HG02798 (cell line): ENCODE data around the gene CRPPA.
"Not testable (repeated sequence)": the region's sequence is repeated elsewhere in the genome, so short reads cannot be mapped to it uniquely, and the experiment has no call there.

Experiments
- ATAC-seq: cut with Tn5 transposase; IDR thresholded peaks from one replicate; pipeline ENCODE4 v1.9.1; 2021; ENCODE audit warnings: mild to moderate bottlenecking; ENCODE audit not compliant: unreplicated experiment, poor library complexity

The CRPPA gene

DNA sequence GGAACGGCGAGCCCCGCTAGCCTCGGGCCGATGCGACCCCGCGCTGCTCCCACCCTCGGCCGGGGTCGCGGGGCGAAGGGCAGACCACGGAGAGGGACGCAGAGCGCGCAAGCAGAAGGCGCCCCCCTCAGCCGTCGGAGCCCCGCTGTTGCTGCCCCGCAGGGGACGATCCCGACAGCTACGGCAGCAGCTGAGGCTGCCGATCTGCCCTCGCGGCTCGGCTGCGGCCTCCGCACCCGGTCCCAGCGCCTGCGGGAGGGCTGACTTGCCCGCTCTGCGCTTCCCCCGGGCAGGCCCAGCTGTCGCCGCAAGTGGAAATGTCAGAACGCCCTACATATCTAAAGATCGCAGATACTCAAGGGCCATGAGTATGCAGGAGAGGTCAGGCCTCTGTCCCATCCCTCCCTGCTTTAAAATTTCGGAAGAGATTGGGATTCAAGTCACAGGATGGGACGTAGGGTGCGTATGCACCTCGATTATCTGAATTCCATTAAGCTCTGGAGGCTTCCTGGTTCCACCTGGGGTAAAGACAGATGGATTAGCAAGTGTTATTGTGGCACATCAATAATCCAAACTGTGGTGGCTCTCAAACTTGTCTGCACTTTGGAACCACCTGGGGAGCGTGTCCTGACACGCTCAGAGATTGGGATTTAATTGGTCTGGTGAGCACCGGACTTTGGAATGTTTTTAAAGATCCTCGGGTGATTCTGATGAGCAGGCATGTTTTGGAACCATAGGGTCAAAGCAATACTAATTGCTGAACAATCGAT, at the start of gene CRPPA:
CRPPA (minus strand) TSS at position 206 of the 770 bp plus-strand sequence. CDS start 216 bp downstream, outside the sequence.
- peak; percentile 35 for ATAC-seq

DNA sequence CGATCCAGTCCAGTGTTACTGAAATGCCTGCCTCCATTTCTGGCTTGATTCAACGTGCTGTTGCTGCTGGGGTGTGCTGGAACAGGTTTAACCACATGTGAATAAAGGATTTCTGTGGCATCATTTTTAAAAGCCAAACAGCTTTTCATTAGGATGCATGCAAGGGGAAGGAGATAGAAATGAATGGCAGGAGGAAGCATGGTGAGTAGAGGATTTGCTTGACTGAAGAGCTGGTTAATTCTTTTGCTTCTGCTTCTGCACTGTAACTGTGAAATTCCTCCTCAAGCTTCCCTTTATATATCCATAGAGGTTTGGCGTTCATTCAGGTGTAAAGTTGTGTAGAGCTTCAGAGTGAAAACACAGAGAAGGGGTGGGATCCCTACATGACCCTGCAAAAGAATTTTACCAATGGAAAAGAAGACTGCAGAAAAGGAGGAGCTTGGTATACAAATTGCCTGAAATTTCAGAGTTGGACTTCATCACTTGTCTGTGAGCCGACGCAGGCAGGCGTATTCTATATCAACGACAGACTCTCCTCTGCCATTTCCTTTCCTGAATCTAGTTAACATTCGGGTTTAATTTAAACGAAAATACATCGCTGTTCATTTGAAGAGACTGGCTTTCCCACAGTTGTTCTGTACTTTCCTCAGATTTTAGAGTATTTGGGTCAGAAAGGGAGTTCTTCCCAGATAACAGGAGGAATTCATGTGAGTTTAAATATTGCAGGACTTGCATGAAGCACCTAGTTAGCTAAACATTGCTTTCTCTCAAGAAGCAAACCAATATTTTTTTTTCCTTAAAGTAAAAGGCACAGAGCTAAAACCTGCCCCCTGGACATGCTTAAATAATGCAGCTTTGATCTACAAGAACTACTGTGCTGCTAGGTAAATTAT, 44.4 kb upstream of the CRPPA start, which contains the start of gene SOSTDC1:
SOSTDC1 (minus strand) TSS at position 270 of the 893 bp plus-strand sequence; CDS start at position 200, 70 bp downstream.
- no peak for ATAC-seq

GRCh38 chr7:16463949-16464715, 42.8 kb upstream of the CRPPA start:
- ATAC-seq: no peak

- no peak for ATAC-seq
Measured at GRCh38 chr7:16463520-16463919, 42.2 kb upstream of the CRPPA start.

- no peak for ATAC-seq
Measured at GRCh38 chr7:16462431-16462889, 41.1 kb upstream of the CRPPA start.

- no peak for ATAC-seq
Measured at GRCh38 chr7:16460789-16461493, 39.6 kb upstream of the CRPPA start.

DNA sequence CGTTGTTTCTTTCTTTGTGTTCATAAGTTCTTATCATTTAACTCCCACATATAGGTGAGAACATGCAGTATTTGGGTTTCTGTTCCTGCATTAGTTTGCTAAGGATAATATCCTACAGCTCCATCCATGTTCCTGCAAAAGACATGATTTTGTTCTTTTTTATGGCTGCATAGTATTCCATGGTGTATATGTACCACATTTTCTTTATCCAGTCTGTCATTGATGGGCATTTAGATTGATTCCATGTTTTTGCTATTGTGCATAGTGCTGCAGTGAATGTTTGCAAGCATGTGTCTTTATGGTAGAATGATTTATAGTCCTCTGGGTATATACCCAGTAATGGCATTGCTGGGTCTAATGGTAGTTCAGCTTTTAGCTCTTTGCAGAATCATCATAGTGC, 35.0 kb upstream of the CRPPA start:
- not testable (repeated sequence) for ATAC-seq

GRCh38 chr7:16455591-16455990, 34.3 kb upstream of the CRPPA start:
- no peak for ATAC-seq

GRCh38 chr7:16450366-16450765, 29.0 kb upstream of the CRPPA start:
- ATAC-seq: no peak

DNA sequence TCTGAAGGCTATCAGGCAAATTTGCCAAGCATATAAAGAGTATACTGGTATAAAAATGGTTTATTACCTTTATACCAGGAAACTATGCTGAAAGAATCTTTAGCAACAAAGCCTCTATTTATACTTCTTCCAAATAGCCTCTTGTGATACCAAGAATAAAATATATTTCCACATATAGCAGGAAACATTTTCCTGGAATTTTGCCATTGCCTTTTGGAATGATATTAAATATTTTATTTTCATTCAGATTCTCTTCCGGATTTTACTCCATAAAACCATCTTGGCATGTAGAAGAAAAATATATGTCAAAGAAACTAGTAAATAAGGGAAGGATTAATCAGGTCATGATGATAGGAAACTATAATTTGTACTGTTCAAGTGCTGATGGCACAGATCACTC, 26.5 kb upstream of the CRPPA start:
- no peak for ATAC-seq

DNA sequence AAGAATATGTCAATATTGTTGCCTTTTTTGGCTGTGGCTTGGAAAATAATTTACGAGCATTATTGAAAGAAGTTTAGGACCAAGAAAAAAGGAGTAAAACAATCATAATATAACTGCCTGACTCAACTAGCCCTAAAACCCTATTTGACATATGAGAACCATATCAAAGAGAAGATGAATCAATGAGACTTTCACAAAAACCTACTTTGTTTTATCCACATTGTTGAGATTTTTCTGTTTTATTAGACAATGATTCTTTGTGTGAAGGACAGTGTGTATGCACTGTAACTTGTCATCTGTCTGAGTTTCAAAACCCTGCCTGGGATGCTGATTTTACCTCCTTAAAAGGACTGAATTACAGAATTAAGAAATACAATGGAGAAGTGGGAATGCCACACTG, 25.2 kb upstream of the CRPPA start:
- no peak for ATAC-seq

DNA sequence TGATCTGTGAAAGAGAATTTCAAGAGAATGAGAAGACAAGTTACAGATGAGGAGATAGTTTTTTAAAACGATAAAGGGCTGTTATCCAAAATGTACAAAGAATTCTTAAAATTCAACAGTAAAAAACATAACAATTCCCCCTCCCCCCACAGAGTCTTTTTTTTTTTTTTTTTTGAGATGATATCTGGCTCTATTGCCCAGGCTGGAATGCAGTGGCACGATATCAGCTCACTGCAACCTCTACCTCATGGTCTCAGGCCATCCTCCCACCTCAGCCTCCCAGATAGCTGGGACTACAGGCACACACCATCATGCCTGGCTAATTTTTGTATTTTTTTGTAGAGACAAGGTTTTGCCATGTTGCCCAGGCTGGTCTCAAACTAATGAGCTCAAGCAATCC, 22.5 kb upstream of the CRPPA start:
- ATAC-seq: not testable (repeated sequence)

- no peak for ATAC-seq
Measured at GRCh38 chr7:16438988-16439387, 17.6 kb upstream of the CRPPA start.

- no peak for ATAC-seq
Measured at GRCh38 chr7:16436306-16436705, 15.0 kb upstream of the CRPPA start.

DNA sequence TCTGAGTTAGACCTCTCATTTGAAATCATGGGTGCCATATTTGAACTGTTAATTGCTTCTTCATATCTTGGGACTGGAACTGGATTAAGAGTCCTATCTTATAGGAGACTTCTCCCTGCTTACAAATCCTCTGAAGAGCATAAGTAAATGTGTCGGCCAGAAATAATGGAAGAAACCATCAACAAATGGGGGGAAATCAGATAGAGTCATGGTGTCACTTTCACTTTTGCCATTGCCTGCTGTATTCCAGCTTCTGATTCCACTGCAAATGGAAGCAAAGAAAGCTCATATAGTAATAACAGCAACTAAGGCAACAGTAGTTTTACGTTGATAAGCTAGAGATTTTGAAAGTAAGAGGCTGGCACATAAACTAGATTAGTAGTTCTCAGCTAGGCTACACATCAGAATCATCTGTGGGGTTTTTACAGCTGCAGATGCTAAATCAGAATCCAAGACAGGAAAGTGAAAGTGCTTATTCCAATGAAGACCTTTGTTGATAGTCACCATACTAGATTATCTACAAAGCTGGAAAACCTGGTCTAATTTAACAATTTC, 12.3 kb upstream of the CRPPA start:
- ATAC-seq: no peak

DNA sequence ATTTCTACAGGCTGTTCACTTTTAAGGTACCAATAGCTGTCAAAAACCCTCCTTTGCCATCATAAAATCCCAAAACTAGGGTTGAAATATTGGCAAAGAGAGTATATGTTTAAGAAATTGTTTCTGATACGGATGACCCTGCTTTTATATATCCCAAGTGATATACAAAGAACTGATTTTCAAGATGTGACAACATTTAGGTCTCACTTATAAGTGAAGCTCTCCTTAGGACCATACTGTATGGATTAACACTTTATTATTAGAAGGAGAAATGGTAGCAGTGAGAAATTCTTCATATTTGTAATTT, 11.0 kb upstream of the CRPPA start:
- no peak for ATAC-seq

- peak; percentile 79 for ATAC-seq
Measured at GRCh38 chr7:16431646-16432424, 10.5 kb upstream of the CRPPA start.

GRCh38 chr7:16430133-16430532, 8.8 kb upstream of the CRPPA start:
- ATAC-seq: no peak

- ATAC-seq: no peak
Measured at GRCh38 chr7:16428672-16429071, 7.3 kb upstream of the CRPPA start.
